Peyer's patch (tissue), 4 donors: ENCODE data around the gene PIK3R5.
"Not testable (repeated sequence)": the region's sequence is repeated elsewhere in the genome, so short reads cannot be mapped to it uniquely, and the experiment has no call there.

Experiments used
- CTCF ChIP-seq, 6 experiments: fragments of 450-650 bp in 4 of 6; fragments of 200-600 bp in 2 of 6; sonication (generic) in 1 of 6; IDR thresholded peaks; one replicate each; pipeline ENCODE4 v1.5.1; 2017 to 2019; ENCODE audit warnings: antibody characterized with exemption in 6 of 6, mild to moderate bottlenecking in 3 of 6, moderate library complexity in 1 of 6
- POLR2A ChIP-seq, 2 donors: fragments of 450-650 bp; IDR thresholded peaks; one replicate each; pipeline ENCODE4 v1.5.1; 2017; ENCODE audit warnings: antibody characterized with exemption in 2 of 2, mild to moderate bottlenecking in 2 of 2, moderate library complexity in 2 of 2

GRCh38 chr17:8984225-8984624, 18.7 kb upstream of the PIK3R5 start:
- TF ChIP-seq POLR2A, CTCF (IDR thresholded peaks at IDR 0.05): not testable (repeated sequence)
